Calu3 (cell line): Measurements from ENCODE around the gene ALG9. TPM values are rescaled to one million over a fixed set of nuclear protein-coding genes. Genes with fewer than 3 reads are reported as not detected.

Experiments used
- BruUV-seq: library from RNA; stranded (reverse); fragments of 400-500 nt; replicated peaks from 2 replicates; lab custom pipeline; 2021; lab: Mats Ljungman, UMichigan
- CTCF ChIA-PET: fragments of 300-600 bp; sonication (Branson Sonifier 250); formaldehyde crosslinking; loops from one replicate; lab custom pipeline; 2022; ENCODE audit warnings: antibody characterized with exemption; lab: Charles Lee
- DNase-seq: peaks from one replicate; pipeline ENCODE4 v3.0.0; 2022
- H3K27ac Mint-ChIP-seq: one replicate; pipeline ENCODE4 v1.8.0; 2022; ENCODE audit warnings: mixed read lengths; ENCODE audit not compliant: unreplicated experiment
- H3K27me3 Mint-ChIP-seq: one replicate; pipeline ENCODE4 v1.8.0; 2022; ENCODE audit warnings: mixed read lengths; ENCODE audit not compliant: unreplicated experiment
- H3K36me3 Mint-ChIP-seq: one replicate; pipeline ENCODE4 v1.8.0; 2022; ENCODE audit warnings: mild to moderate bottlenecking, moderate library complexity, mixed read lengths; ENCODE audit not compliant: insufficient read depth, unreplicated experiment
- H3K4me1 Mint-ChIP-seq: one replicate; pipeline ENCODE4 v1.8.0; 2022; ENCODE audit warnings: mild to moderate bottlenecking, low read depth, mixed read lengths; ENCODE audit not compliant: unreplicated experiment
- H3K4me3 Mint-ChIP-seq: one replicate; pipeline ENCODE4 v1.8.0; 2022; ENCODE audit warnings: mild to moderate bottlenecking, low read depth, moderate library complexity, mixed read lengths; ENCODE audit not compliant: unreplicated experiment
- H3K9me3 Mint-ChIP-seq: one replicate; pipeline ENCODE4 v1.8.0; 2022; ENCODE audit warnings: low read depth, mixed read lengths; ENCODE audit not compliant: unreplicated experiment
- CTCF ChIP-seq: fragments of 200-600 bp; IDR thresholded peaks from one replicate; pipeline ENCODE4 v1.8.0; 2022; ENCODE audit warnings: antibody characterized with exemption; ENCODE audit not compliant: unreplicated experiment
- intact Hi-C: fragments of 100-400 bp; cut with micrococcal nuclease; formaldehyde crosslinking; loops from one replicate; pipeline ENCODE4 v1.10.0; 2022; ENCODE audit not compliant: unreplicated experiment
- total RNA-seq: library from RNA; stranded (reverse); gene quantifications from 2 replicates; pipeline ENCODE4 v1.2.3, GENCODE V29; 2022

ALG9 gene
- total RNA-seq, 1 experiment from 2014 or later, result 12.6 TPM

- no TSS peak for BruUV-seq
- intact Hi-C loops, result no loop called here
- H3K27me3 Mint-ChIP-seq, result no peaks in the 10 kb centered on the region
- H3K9me3 Mint-ChIP-seq, result no peaks in the 10 kb centered on the region
- H3K4me1 Mint-ChIP-seq, result peaks cover 11% of the 10 kb centered on the region
- H3K36me3 Mint-ChIP-seq, result no peaks in the 10 kb centered on the region
- DNase-seq, result no peak
- TF ChIP-seq CTCF, result no peak
- no peak overlapping the region for H3K27ac Mint-ChIP-seq
- CTCF ChIA-PET, result no interaction called here
- H3K4me3 Mint-ChIP-seq, result no peak overlapping the region
These were observed 63.3 kb downstream of the ALG9 start for GRCh38 chr11:111808063-111808588.

GRCh38 chr11:111807076-111807475, 64.3 kb downstream of the ALG9 start:
- Mint-ChIP-seq H3K9me3 (no peaks in the 10 kb centered on the region), H3K27me3 (no peaks in the 10 kb centered on the region), H3K27ac (no peak overlapping the region), H3K4me3 (no peak overlapping the region), H3K4me1 (peaks cover 14% of the 10 kb centered on the region), H3K36me3 (no peaks in the 10 kb centered on the region)
- CTCF ChIA-PET, result no interaction called here
- no TSS peak for BruUV-seq
- no peak for DNase-seq
- TF ChIP-seq CTCF, result no peak
- intact Hi-C loops, result no loop called here

GRCh38 chr11:111801135-111801534, 70.2 kb downstream of the ALG9 start:
- Mint-ChIP-seq H3K27ac (no peak overlapping the region), H3K9me3 (no peaks in the 10 kb centered on the region), H3K4me1 (peaks cover 24% of the 10 kb centered on the region), H3K36me3 (no peaks in the 10 kb centered on the region), H3K4me3 (no peak overlapping the region), H3K27me3 (no peaks in the 10 kb centered on the region)
- CTCF ChIA-PET, result no interaction called here
- no TSS peak for BruUV-seq
- TF ChIP-seq CTCF, result no peak
- intact Hi-C loops, result no loop called here
- peak; percentile 4 for DNase-seq

- no TSS peak for BruUV-seq
- no peak overlapping the region for H3K4me3 Mint-ChIP-seq
- H3K27ac Mint-ChIP-seq, result no peak overlapping the region
- H3K9me3 Mint-ChIP-seq, result no peaks in the 10 kb centered on the region
- CTCF ChIA-PET, result no interaction called here
- TF ChIP-seq CTCF, result no peak
- H3K4me1 Mint-ChIP-seq, result peaks cover 24% of the 10 kb centered on the region
- H3K27me3 Mint-ChIP-seq, result no peaks in the 10 kb centered on the region
- DNase-seq, result no peak
- intact Hi-C loops, result no loop called here
- no peaks in the 10 kb centered on the region for H3K36me3 Mint-ChIP-seq
These were observed 73.1 kb downstream of the ALG9 start for GRCh38 chr11:111798279-111798678.
